HepG2 (cell line): Measurements from ENCODE around the gene UBE2S. TPM values are rescaled to one million over a fixed set of nuclear protein-coding genes. Genes with fewer than 3 reads are reported as not detected.

ENCODE experiments used
- CREB1 ChIP-seq, 2 experiments: fragments of 450-650 bp in 1 of 2; IDR thresholded peaks; 2 replicates each; pipeline ENCODE4 v1.6.1; 2016 to 2017; ENCODE audit warnings: control low read depth in 1 of 2, mild to moderate bottlenecking in 1 of 2, missing compliant biosample characterization in 1 of 2, missing genetic modification characterization in 1 of 2
- DNMT1 ChIP-seq: sonication (generic); formaldehyde crosslinking; IDR thresholded peaks from 2 replicates; pipeline ENCODE4 v1.5.1; 2020; ENCODE audit warnings: mild to moderate bottlenecking, missing genetic modification reagents
- IRX3 ChIP-seq: sonication (generic); formaldehyde crosslinking; IDR thresholded peaks from 2 replicates; pipeline ENCODE4 v1.8.1; 2023; ENCODE audit warnings: mild to moderate bottlenecking, low read depth, missing genetic modification reagents, borderline replicate concordance
- KDM1A ChIP-seq: IDR thresholded peaks from 2 replicates; pipeline ENCODE4 v1.6.1; 2016; ENCODE audit warnings: missing compliant biosample characterization
- MTA3 ChIP-seq: sonication (generic); formaldehyde crosslinking; IDR thresholded peaks from 2 replicates; pipeline ENCODE4 v1.4.0; 2020; ENCODE audit warnings: missing genetic modification reagents
- NR2C2 ChIP-seq: sonication (generic); formaldehyde crosslinking; IDR thresholded peaks from 2 replicates; pipeline ENCODE4 v1.4.0; 2020; ENCODE audit warnings: missing genetic modification reagents, mild to moderate bottlenecking, moderate library complexity, borderline replicate concordance
- POLR2AphosphoS5 ChIP-seq: IDR thresholded peaks from 2 replicates; pipeline ENCODE4 v1.6.1; 2012; ENCODE audit warnings: low read depth, low read length
- SIN3A ChIP-seq: IDR thresholded peaks from 2 replicates; pipeline ENCODE4 v1.6.1; 2011; ENCODE audit warnings: low read depth, mild to moderate bottlenecking, control low read depth, low read length, borderline replicate concordance
- SIX4 ChIP-seq: sonication (generic); formaldehyde crosslinking; IDR thresholded peaks from 2 replicates; pipeline ENCODE4 v1.4.0; 2020; ENCODE audit warnings: missing genetic modification reagents
- TFDP2 ChIP-seq: sonication (generic); formaldehyde crosslinking; IDR thresholded peaks from 2 replicates; pipeline ENCODE4 v1.4.0; 2020; ENCODE audit warnings: missing genetic modification reagents
- ZFP1 ChIP-seq: IDR thresholded peaks from 2 replicates; pipeline ENCODE4 v1.6.1; 2016
- ZNF629 ChIP-seq: sonication (generic); formaldehyde crosslinking; conservative IDR thresholded peaks from 2 replicates; pipeline ENCODE4 v1.5.0; 2020; ENCODE audit warnings: missing genetic modification reagents
- ZNF878 ChIP-seq: sonication (generic); formaldehyde crosslinking; IDR thresholded peaks from 2 replicates; pipeline ENCODE4 v1.8.1; 2023; ENCODE audit warnings: mild to moderate bottlenecking, missing genetic modification reagents, moderate library complexity
- polyA plus RNA-seq, 8 experiments: library from polyadenylated mRNA; depleted of rRNA in 3 of 8; stranded (reverse) in 7 of 8; unstranded in 1 of 8; fragments of >200 nt; fragmentation: Illumina TruSeq in 4 of 8; extraction: Trizol in 4 of 8; gene quantifications; 2 replicates each; pipeline versions ENCODE4 v1.2.1 to v1.2.3, GENCODE V29; 2011 to 2016; ENCODE audit warnings: low read depth in 4 of 8, missing spikeins in 1 of 8, mixed read lengths in 1 of 8; ENCODE audit not compliant: insufficient read depth in 1 of 8
- total RNA-seq, 5 experiments: library from RNA; depleted of rRNA; stranded (reverse); fragments of >200 nt; fragmentation: Illumina TruSeq; extraction: Trizol; gene quantifications; 2 replicates each; pipeline ENCODE4 v1.2.3, GENCODE V29; 2016; ENCODE audit warnings: low read depth in 1 of 5
- TF ChIP-seq, protein P1 (sequence below): sonication (generic); formaldehyde crosslinking; IDR thresholded peaks from 2 replicates; pipeline ENCODE4 v1.5.0; 2020; ENCODE audit warnings: mild to moderate bottlenecking, missing genetic modification reagents, borderline replicate concordance
- TF ChIP-seq, protein P2 (sequence below): sonication (generic); formaldehyde crosslinking; IDR thresholded peaks from 2 replicates; pipeline ENCODE4 v1.4.0; 2020; ENCODE audit warnings: mild to moderate bottlenecking, missing genetic modification reagents
- TF ChIP-seq, protein P3 (sequence below): sonication (generic); formaldehyde crosslinking; IDR thresholded peaks from 2 replicates; pipeline ENCODE4 v1.8.0; 2022; ENCODE audit warnings: missing genetic modification reagents, mild to moderate bottlenecking, moderate library complexity, borderline replicate concordance
- TF ChIP-seq, protein P4 (sequence below): sonication (generic); formaldehyde crosslinking; IDR thresholded peaks from 2 replicates; pipeline ENCODE4 v1.5.0; 2020; ENCODE audit warnings: missing genetic modification reagents, mild to moderate bottlenecking, borderline replicate concordance

UBE2S gene
- total and polyA plus RNA-seq, 2 of the 13 experiments (the other 11 are each of a cell fraction or from before 2014, with no cell fraction given), result 32.2 to 39.3 TPM

GRCh38 chr19:55385724-55386492, 21.7 kb downstream of the UBE2S start, which contains the start of gene RPL28 (continued):
- TF ChIP-seq, protein P1, sequence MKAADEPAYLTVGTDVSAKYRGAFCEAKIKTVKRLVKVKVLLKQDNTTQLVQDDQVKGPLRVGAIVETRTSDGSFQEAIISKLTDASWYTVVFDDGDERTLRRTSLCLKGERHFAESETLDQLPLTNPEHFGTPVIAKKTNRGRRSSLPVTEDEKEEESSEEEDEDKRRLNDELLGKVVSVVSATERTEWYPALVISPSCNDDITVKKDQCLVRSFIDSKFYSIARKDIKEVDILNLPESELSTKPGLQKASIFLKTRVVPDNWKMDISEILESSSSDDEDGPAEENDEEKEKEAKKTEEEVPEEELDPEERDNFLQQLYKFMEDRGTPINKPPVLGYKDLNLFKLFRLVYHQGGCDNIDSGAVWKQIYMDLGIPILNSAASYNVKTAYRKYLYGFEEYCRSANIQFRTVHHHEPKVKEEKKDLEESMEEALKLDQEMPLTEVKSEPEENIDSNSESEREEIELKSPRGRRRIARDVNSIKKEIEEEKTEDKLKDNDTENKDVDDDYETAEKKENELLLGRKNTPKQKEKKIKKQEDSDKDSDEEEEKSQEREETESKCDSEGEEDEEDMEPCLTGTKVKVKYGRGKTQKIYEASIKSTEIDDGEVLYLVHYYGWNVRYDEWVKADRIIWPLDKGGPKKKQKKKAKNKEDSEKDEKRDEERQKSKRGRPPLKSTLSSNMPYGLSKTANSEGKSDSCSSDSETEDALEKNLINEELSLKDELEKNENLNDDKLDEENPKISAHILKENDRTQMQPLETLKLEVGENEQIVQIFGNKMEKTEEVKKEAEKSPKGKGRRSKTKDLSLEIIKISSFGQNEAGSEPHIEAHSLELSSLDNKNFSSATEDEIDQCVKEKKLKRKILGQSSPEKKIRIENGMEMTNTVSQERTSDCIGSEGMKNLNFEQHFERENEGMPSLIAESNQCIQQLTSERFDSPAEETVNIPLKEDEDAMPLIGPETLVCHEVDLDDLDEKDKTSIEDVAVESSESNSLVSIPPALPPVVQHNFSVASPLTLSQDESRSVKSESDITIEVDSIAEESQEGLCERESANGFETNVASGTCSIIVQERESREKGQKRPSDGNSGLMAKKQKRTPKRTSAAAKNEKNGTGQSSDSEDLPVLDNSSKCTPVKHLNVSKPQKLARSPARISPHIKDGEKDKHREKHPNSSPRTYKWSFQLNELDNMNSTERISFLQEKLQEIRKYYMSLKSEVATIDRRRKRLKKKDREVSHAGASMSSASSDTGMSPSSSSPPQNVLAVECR, result peak; percentile 88
- TF ChIP-seq SIX4 (CRISPR knock-in tag), result no peak
- no peak for TF ChIP-seq IRX3 (CRISPR knock-in tag)
- TF ChIP-seq CREB1 (IDR thresholded peaks at IDR 0.05), result peak; percentile 82
- peak; percentile 93 for TF ChIP-seq CREB1 (CRISPR knock-in tag; IDR thresholded peaks at IDR 0.05)
- TF ChIP-seq, protein P2, sequence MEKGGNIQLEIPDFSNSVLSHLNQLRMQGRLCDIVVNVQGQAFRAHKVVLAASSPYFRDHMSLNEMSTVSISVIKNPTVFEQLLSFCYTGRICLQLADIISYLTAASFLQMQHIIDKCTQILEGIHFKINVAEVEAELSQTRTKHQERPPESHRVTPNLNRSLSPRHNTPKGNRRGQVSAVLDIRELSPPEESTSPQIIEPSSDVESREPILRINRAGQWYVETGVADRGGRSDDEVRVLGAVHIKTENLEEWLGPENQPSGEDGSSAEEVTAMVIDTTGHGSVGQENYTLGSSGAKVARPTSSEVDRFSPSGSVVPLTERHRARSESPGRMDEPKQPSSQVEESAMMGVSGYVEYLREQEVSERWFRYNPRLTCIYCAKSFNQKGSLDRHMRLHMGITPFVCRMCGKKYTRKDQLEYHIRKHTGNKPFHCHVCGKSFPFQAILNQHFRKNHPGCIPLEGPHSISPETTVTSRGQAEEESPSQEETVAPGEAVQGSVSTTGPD (CRISPR knock-in tag), result no peak
- peak; percentile 88 for TF ChIP-seq SIN3A
- TF ChIP-seq DNMT1, result no peak
- peak; percentile 55; the same call in 1 of the 2 replicates for TF ChIP-seq NR2C2 (CRISPR knock-in tag)
- TF ChIP-seq ZFP1, result no peak
- no peak for TF ChIP-seq MTA3
- TF ChIP-seq ZNF629, result no peak; the same call in 1 of the 2 replicates
- TF ChIP-seq, protein P3, sequence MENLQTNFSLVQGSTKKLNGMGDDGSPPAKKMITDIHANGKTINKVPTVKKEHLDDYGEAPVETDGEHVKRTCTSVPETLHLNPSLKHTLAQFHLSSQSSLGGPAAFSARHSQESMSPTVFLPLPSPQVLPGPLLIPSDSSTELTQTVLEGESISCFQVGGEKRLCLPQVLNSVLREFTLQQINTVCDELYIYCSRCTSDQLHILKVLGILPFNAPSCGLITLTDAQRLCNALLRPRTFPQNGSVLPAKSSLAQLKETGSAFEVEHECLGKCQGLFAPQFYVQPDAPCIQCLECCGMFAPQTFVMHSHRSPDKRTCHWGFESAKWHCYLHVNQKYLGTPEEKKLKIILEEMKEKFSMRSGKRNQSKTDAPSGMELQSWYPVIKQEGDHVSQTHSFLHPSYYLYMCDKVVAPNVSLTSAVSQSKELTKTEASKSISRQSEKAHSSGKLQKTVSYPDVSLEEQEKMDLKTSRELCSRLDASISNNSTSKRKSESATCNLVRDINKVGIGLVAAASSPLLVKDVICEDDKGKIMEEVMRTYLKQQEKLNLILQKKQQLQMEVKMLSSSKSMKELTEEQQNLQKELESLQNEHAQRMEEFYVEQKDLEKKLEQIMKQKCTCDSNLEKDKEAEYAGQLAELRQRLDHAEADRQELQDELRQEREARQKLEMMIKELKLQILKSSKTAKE (CRISPR knock-in tag), result 0 out of 2 replicates have a peak, but pooled peaks have one; percentile 21
- no peak for TF ChIP-seq KDM1A
- no peak for TF ChIP-seq ZNF878 (CRISPR knock-in tag)
- TF ChIP-seq POLR2AphosphoS5, result peak; percentile 100
- TF ChIP-seq TFDP2, result no peak
- TF ChIP-seq, protein P4, sequence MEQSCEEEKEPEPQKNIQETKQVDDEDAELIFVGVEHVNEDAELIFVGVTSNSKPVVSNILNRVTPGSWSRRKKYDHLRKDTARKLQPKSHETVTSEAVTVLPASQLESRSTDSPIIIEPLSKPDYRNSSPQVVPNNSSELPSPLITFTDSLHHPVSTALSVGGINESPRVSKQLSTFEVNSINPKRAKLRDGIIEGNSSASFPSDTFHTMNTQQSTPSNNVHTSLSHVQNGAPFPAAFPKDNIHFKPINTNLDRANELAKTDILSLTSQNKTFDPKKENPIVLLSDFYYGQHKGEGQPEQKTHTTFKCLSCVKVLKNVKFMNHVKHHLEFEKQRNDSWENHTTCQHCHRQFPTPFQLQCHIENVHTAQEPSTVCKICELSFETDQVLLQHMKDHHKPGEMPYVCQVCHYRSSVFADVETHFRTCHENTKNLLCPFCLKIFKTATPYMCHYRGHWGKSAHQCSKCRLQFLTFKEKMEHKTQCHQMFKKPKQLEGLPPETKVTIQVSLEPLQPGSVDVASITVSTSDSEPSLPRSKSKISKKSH (CRISPR knock-in tag), result peak; percentile 16; the same call in 1 of the 2 replicates
